ENCODE results near the gene CHPF2. TPM values are rescaled to one million over a fixed set of nuclear protein-coding genes. Genes with fewer than 3 reads are reported as not detected.
A peak's percentile ranks its signal among the peaks of the same experiment; 100 is the strongest.

The CHPF2 gene
- total RNA-seq, 1 donor from 2014 or later, result 84.7 TPM

DNA sequence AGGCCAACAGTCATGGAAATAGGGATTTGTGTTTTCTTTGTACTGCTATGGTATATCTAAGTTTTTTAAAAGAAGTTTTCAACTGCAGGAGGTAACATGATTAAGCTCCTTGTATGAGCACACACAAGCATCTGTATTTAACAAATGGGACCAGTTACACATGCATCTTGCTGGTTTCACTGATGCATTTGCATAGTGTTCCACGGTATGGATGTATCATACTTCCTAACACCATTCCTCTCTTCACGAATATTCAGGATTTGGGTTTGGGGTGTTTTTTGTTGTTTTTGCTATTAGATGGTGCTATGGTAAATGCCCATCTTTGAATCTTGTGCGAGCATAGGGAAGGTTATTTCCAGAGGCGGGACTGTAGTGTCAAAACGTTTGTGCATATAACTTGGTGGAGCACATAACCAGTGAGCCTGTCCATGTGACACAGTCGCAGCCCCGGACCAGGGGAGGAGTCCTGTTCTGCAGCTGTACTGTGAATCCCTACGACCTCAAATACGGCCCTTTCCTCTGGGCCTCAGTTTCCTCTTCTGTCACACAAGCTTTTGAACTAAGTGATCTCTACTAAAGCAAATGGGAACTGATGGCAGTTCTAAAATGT, 23.9 kb upstream of the CHPF2 start:
- H3K4me2 ChIP-seq (ENCODE audit: low read length), result no peak overlapping the region
- H3K9ac ChIP-seq (ENCODE audit: low read length), result no peak overlapping the region
- Mint-ChIP-seq H3K4me3 (ENCODE audit: unreplicated experiment) (no peak overlapping the region), H3K27me3 (ENCODE audit: low read depth, unreplicated experiment) (peaks cover 40% of the 10 kb centered on the region), H3K4me1 (ENCODE audit: low read depth, unreplicated experiment) (no peaks in the 10 kb centered on the region), H3K36me3 (ENCODE audit: low read depth, unreplicated experiment) (peaks cover 8% of the 10 kb centered on the region), H3K9me3 (ENCODE audit: unreplicated experiment) (no peaks in the 10 kb centered on the region), H3K27ac (ENCODE audit: unreplicated experiment) (peak overlapping the region; percentile 47)
- no peak overlapping the region for H2AFZ ChIP-seq (ENCODE audit: low read depth, low read length)
- no peak overlapping the region for H3K4me3 ChIP-seq (ENCODE audit: insufficient read depth, low read depth, low read length)
- peaks cover 6% of the 10 kb centered on the region for H4K20me1 ChIP-seq (ENCODE audit: insufficient read depth, low read length)
- peaks cover 7% of the 10 kb centered on the region for H3K36me3 ChIP-seq (ENCODE audit: insufficient read depth, low read length)
- no peaks in the 10 kb centered on the region for H3K4me1 ChIP-seq (ENCODE audit: insufficient read depth, low read length)
- no peaks in the 10 kb centered on the region for H3K9me3 ChIP-seq (ENCODE audit: insufficient read depth, low read depth, low read length)
- DNase-seq (ENCODE audit: low read depth) (no peak), FAIRE-seq (no peak)
- peaks cover 5% of the 10 kb centered on the region for H3K27me3 ChIP-seq (ENCODE audit: insufficient read depth, low read length)
- H3K27ac ChIP-seq (ENCODE audit: low read depth, low read length), result no peak overlapping the region
- no peak for TF ChIP-seq EZH2 (IDR thresholded peaks at IDR 0.05; ENCODE audit: insufficient read depth, low read length)
- TF ChIP-seq, protein P1, sequence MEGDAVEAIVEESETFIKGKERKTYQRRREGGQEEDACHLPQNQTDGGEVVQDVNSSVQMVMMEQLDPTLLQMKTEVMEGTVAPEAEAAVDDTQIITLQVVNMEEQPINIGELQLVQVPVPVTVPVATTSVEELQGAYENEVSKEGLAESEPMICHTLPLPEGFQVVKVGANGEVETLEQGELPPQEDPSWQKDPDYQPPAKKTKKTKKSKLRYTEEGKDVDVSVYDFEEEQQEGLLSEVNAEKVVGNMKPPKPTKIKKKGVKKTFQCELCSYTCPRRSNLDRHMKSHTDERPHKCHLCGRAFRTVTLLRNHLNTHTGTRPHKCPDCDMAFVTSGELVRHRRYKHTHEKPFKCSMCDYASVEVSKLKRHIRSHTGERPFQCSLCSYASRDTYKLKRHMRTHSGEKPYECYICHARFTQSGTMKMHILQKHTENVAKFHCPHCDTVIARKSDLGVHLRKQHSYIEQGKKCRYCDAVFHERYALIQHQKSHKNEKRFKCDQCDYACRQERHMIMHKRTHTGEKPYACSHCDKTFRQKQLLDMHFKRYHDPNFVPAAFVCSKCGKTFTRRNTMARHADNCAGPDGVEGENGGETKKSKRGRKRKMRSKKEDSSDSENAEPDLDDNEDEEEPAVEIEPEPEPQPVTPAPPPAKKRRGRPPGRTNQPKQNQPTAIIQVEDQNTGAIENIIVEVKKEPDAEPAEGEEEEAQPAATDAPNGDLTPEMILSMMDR (IDR thresholded peaks at IDR 0.05; ENCODE audit: insufficient read depth, low read depth, low read length), result no peak
- no peaks in the 10 kb centered on the region for H3K79me2 ChIP-seq (ENCODE audit: insufficient read depth, low read length)

DNA sequence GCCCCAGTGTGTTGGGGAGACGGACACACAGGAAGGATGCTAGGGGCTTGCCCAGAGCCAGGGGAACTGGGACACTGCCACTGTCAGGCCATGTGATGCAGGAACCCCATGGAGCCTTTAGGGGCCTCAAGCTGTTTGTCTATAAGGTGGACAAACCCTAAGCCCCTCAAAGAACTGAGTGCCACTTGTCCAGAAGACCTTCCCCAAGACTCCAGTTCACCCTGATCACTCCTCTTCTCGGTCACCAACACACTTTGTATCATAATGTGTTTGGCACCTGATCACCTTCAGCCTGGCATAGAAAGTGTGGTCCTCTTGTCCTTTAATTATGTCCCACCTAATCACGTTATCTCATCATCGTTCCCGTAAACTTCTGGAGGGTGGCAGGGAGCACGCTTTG, 22.7 kb upstream of the CHPF2 start:
- no peaks in the 10 kb centered on the region for H3K4me1 ChIP-seq (ENCODE audit: insufficient read depth, low read length)
- no peak overlapping the region for H3K4me3 Mint-ChIP-seq (ENCODE audit: unreplicated experiment)
- H3K79me2 ChIP-seq (ENCODE audit: insufficient read depth, low read length), result no peaks in the 10 kb centered on the region
- H3K4me1 Mint-ChIP-seq (ENCODE audit: low read depth, unreplicated experiment), result no peaks in the 10 kb centered on the region
- TF ChIP-seq EZH2 (IDR thresholded peaks at IDR 0.05; ENCODE audit: insufficient read depth, low read length), result no peak
- TF ChIP-seq, protein P1 (IDR thresholded peaks at IDR 0.05; ENCODE audit: insufficient read depth, low read depth, low read length), result no peak
- H3K27ac ChIP-seq (ENCODE audit: low read depth, low read length), result no peak overlapping the region
- peaks cover 32% of the 10 kb centered on the region for H3K27me3 Mint-ChIP-seq (ENCODE audit: low read depth, unreplicated experiment)
- H3K9ac ChIP-seq (ENCODE audit: low read length), result no peak overlapping the region
- peaks cover 6% of the 10 kb centered on the region for H4K20me1 ChIP-seq (ENCODE audit: insufficient read depth, low read length)
- no peaks in the 10 kb centered on the region for H3K9me3 ChIP-seq (ENCODE audit: insufficient read depth, low read depth, low read length)
- FAIRE-seq, result no peak
- H3K4me3 ChIP-seq (ENCODE audit: insufficient read depth, low read depth, low read length), result no peak overlapping the region
- DNase-seq (ENCODE audit: low read depth), result no peak
- peaks cover 8% of the 10 kb centered on the region for H3K36me3 Mint-ChIP-seq (ENCODE audit: low read depth, unreplicated experiment)
- H2AFZ ChIP-seq (ENCODE audit: low read depth, low read length), result no peak overlapping the region
- no peak overlapping the region for H3K4me2 ChIP-seq (ENCODE audit: low read length)
- H3K27me3 ChIP-seq (ENCODE audit: insufficient read depth, low read length), result peaks cover 5% of the 10 kb centered on the region
- peaks cover 16% of the 10 kb centered on the region for H3K36me3 ChIP-seq (ENCODE audit: insufficient read depth, low read length)
- H3K9me3 Mint-ChIP-seq (ENCODE audit: unreplicated experiment), result no peaks in the 10 kb centered on the region
- no peak overlapping the region for H3K27ac Mint-ChIP-seq (ENCODE audit: unreplicated experiment)

DNA sequence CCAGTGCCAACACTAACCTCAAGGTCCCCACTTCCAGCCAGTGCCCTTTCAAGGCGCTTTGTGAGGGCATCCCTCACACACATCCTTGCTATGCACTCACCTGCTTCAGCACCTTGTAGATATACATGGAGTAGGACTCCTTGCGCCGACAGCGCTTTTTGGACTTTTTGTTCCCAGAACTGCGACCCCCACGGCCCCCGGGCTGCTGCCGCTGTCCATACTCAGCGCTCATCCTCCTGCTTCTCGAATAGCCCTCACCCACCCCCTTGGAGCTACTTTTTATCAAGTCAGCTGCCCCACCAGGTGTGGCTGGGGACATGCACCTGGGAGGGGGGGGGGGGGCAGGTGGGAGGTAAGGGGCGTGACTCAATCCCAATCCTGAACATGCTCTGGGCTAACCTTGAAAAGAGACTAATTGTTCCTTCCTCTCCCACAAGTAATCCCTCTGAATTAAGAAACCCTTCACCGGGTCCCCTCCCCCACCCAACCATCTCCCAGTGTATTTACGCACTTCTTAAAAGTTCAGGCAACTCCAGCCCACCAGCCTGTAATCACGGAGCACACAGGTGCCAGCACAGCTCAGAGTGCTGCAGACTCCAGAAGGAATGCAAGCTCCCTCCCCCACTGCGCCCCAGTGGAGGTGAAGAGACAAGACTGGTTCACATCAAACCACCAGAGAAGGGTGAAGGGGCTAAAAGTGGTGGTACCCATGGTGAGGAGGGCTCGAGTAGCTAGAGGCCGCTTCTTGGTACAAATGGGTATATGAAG, 22.0 kb upstream of the CHPF2 start, which contains the start of gene H2BK1:
H2BK1 (minus strand) TSS at position 402 of the 768 bp plus-strand sequence; CDS start at position 232, 170 bp downstream.
- H4K20me1 ChIP-seq (ENCODE audit: insufficient read depth, low read length), result peaks cover 7% of the 10 kb centered on the region
- H3K9ac ChIP-seq (ENCODE audit: low read length), result no peak within 1 kb of the TSS
- H3K9me3 ChIP-seq (ENCODE audit: insufficient read depth, low read depth, low read length), result no peaks in the 10 kb centered on the region
- H3K27ac ChIP-seq (ENCODE audit: low read depth, low read length), result no peak within 1 kb of the TSS
- Mint-ChIP-seq H3K27me3 (ENCODE audit: low read depth, unreplicated experiment) (peaks cover 25% of the 10 kb centered on the region), H3K27ac (ENCODE audit: unreplicated experiment) (no peak within 1 kb of the TSS), H3K36me3 (ENCODE audit: low read depth, unreplicated experiment) (peaks cover 15% of the 10 kb centered on the region), H3K4me3 (ENCODE audit: unreplicated experiment) (peak within 1 kb of the TSS; percentile 50), H3K4me1 (ENCODE audit: low read depth, unreplicated experiment) (no peaks in the 10 kb centered on the region), H3K9me3 (ENCODE audit: unreplicated experiment) (no peaks in the 10 kb centered on the region)
- H3K4me1 ChIP-seq (ENCODE audit: insufficient read depth, low read length), result no peaks in the 10 kb centered on the region
- peaks cover 23% of the 10 kb centered on the region for H3K36me3 ChIP-seq (ENCODE audit: insufficient read depth, low read length)
- no peak within 1 kb of the TSS for H3K4me3 ChIP-seq (ENCODE audit: insufficient read depth, low read depth, low read length)
- TF ChIP-seq, protein P1 (IDR thresholded peaks at IDR 0.05; ENCODE audit: insufficient read depth, low read depth, low read length), result no peak
- TF ChIP-seq EZH2 (IDR thresholded peaks at IDR 0.05; ENCODE audit: insufficient read depth, low read length), result no peak
- FAIRE-seq (no peak), DNase-seq (ENCODE audit: low read depth) (no peak)
- no peaks in the 10 kb centered on the region for H3K79me2 ChIP-seq (ENCODE audit: insufficient read depth, low read length)
- H3K4me2 ChIP-seq (ENCODE audit: low read length), result no peak within 1 kb of the TSS
- peaks cover 4% of the 10 kb centered on the region for H3K27me3 ChIP-seq (ENCODE audit: insufficient read depth, low read length)
- no peak within 1 kb of the TSS for H2AFZ ChIP-seq (ENCODE audit: low read depth, low read length)
